Measurements from ENCODE around the gene CAPN9. TPM values are rescaled to one million over a fixed set of nuclear protein-coding genes. Genes with fewer than 3 reads are reported as not detected.

CAPN9 gene
- total and polyA plus RNA-seq, 2 donors (not counting 3 experiments of a cell fraction or from before 2014, with no cell fraction given): not detected

DNA sequence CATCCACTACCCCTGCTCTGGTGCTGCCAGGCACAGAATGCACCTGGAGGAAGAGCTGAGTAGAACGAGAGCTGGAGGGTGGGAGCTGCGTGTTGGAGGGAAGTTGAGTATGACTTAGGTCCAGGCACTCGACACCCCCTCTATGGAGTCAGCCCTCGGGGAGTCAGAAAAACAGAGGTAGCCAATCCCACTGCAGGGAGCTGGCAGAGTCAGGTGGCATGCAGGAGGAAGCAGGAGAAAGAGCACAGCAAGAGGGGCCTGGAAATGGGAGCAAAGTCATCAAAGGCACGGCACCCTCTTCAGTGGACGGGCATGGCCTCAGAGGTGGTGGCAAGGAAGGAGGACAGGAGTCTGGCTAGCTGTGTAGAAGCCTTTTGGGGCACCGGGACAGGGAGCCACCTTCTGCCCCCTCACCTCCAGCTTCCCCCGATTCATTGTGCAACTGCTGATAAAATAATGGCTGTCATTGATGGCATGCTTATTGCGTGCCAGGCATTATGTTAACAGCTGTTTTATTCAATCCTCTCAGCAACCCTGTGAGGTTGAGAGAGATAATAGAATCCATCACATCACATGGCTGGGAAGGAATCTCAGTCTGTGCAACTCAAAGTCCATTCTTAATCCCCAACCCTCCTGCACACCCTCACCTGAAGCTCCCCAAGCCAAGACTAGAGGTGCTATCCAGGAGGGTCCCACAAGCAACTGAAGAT lies 79.1 kb downstream of the CAPN9 start:
- BruUV-seq (replicated peaks): no TSS peak
- Histone ChIP-seq H4K20me1 (replicated peaks; ENCODE audit: control insufficient read depth, extremely low read depth, insufficient read depth, low read length) (no peaks in the 10 kb centered on the region), H3K9ac (replicated peaks; ENCODE audit: extremely low read depth, insufficient read depth, low read length) (no peak overlapping the region), H3K9me1 (replicated peaks; ENCODE audit: control insufficient read depth, extremely low read depth, insufficient read depth, low read length) (no peaks in the 10 kb centered on the region), H3K4me2 (ENCODE audit: insufficient read depth, low read length) (no peak overlapping the region), H3K36me3 (ENCODE audit: control insufficient read depth in 2 of 2, extremely low read depth in 1 of 2, insufficient read depth in 2 of 2, low read length in 2 of 2) (no peaks in the 10 kb centered on the region), H3K9me3 (replicated peaks; ENCODE audit: control insufficient read depth, insufficient read depth, low read length) (no peaks in the 10 kb centered on the region), H3K79me2 (ENCODE audit: control insufficient read depth, insufficient read depth, low read length) (no peaks in the 10 kb centered on the region), H3K4me1 (ENCODE audit: control insufficient read depth, extremely low read depth, insufficient read depth, low read length) (peaks cover 4% of the 10 kb centered on the region), H3K4me3 (replicated peaks in 1 of 3; ENCODE audit: insufficient read depth in 1 of 3, low read depth in 1 of 3, low read length in 3 of 3) (no peak overlapping the region), H3K27me3 (ENCODE audit: control insufficient read depth in 2 of 2, insufficient read depth in 2 of 2, low read length in 2 of 2) (no peaks in the 10 kb centered on the region), H3K27ac (ENCODE audit: insufficient read depth, low read depth, low read length) (no peak overlapping the region), H2AFZ (ENCODE audit: low read depth, low read length) (no peak overlapping the region)
- POLR2A ChIA-PET: no interaction called here
- TF ChIP-seq POLR2A (IDR thresholded peaks at IDR 0.05; ENCODE audit: low read depth, low read length): no peak
- TF ChIP-seq JUN (IDR thresholded peaks at IDR 0.05; ENCODE audit: borderline replicate concordance, insufficient read depth, insufficient read length, low read depth): no peak
- TF ChIP-seq GATA2 (IDR thresholded peaks at IDR 0.05; ENCODE audit: insufficient read depth, insufficient read length, low read depth, low read length): no peak
- no peak for TF ChIP-seq POLR2AphosphoS5 (IDR thresholded peaks at IDR 0.05; ENCODE audit: insufficient read depth, low read depth, low read length)
- DNase-seq (ENCODE audit: low read depth, low spot score): no peak
- intact Hi-C loops (cut with micrococcal nuclease) (no loop called here), dilution Hi-C loops (cut with MboI; ENCODE audit: extremely low pct_ligation_motif_present, low sequenced_read_pairs) (no loop called here)
- FAIRE-seq: no peak
- CTCF ChIA-PET: no interaction called here

DNA sequence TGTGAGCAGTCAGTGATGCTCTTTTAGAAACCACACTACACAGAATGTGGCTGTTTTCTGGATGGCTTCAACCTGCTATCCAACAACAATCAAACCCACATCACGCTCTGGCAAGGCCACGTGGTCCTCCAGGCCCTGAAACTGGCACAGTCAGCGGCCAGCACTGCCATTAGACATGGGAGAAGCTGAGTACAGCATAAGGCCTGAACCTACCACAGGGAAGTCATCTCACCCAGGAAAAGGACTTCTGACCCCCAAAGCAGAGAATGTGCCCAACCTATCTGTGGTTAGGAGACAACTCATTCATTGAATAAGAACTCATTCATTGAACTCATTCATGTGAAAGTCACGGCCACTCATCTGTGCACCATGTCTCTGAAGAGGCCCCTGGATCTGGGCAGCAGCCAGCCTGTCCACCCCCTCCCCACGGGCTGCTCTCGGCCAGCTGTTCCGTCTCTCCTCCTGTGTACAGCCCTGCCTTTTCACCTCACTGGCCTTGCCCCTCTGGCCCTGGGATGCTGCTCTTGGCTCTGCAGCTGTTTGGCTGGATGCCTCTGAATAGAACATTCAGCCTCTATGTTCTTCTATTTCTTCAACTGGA lies 80.0 kb downstream of the CAPN9 start:
- H3K27me3 ChIP-seq (ENCODE audit: control insufficient read depth in 2 of 2, insufficient read depth in 2 of 2, low read length in 2 of 2): no peaks in the 10 kb centered on the region
- no peak overlapping the region for H3K27ac ChIP-seq (ENCODE audit: insufficient read depth, low read depth, low read length)
- H4K20me1 ChIP-seq (replicated peaks; ENCODE audit: control insufficient read depth, extremely low read depth, insufficient read depth, low read length): no peaks in the 10 kb centered on the region
- no peaks in the 10 kb centered on the region for H3K9me1 ChIP-seq (replicated peaks; ENCODE audit: control insufficient read depth, extremely low read depth, insufficient read depth, low read length)
- dilution Hi-C loops (cut with MboI; ENCODE audit: extremely low pct_ligation_motif_present, low sequenced_read_pairs): no loop called here
- H3K4me2 ChIP-seq (ENCODE audit: insufficient read depth, low read length): no peak overlapping the region
- H3K9ac ChIP-seq (replicated peaks; ENCODE audit: extremely low read depth, insufficient read depth, low read length): no peak overlapping the region
- intact Hi-C loops (cut with micrococcal nuclease): no loop called here
- FAIRE-seq (no peak), DNase-seq (ENCODE audit: low read depth, low spot score) (no peak)
- H3K9me3 ChIP-seq (replicated peaks; ENCODE audit: control insufficient read depth, insufficient read depth, low read length): no peaks in the 10 kb centered on the region
- peaks cover 4% of the 10 kb centered on the region for H3K4me1 ChIP-seq (ENCODE audit: control insufficient read depth, extremely low read depth, insufficient read depth, low read length)
- H2AFZ ChIP-seq (ENCODE audit: low read depth, low read length): no peak overlapping the region
- no peak for TF ChIP-seq GATA2 (IDR thresholded peaks at IDR 0.05; ENCODE audit: insufficient read depth, insufficient read length, low read depth, low read length)
- no peak for TF ChIP-seq MYC (IDR thresholded peaks at IDR 0.05; ENCODE audit: low read depth, low read length)
- no peak for TF ChIP-seq EZH2 (IDR thresholded peaks at IDR 0.05; ENCODE audit: borderline replicate concordance, low read depth, low read length, severe bottlenecking)
- TF ChIP-seq FOS (IDR thresholded peaks at IDR 0.05; ENCODE audit: borderline replicate concordance, insufficient read depth, low read length): no peak
- TF ChIP-seq, protein P1, sequence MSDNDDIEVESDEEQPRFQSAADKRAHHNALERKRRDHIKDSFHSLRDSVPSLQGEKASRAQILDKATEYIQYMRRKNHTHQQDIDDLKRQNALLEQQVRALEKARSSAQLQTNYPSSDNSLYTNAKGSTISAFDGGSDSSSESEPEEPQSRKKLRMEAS (IDR thresholded peaks at IDR 0.05; ENCODE audit: insufficient read depth, insufficient read length): no peak
- no peak for TF ChIP-seq POLR2AphosphoS5 (IDR thresholded peaks at IDR 0.05; ENCODE audit: insufficient read depth, low read depth, low read length)
- ChIA-PET POLR2A (no interaction called here), CTCF (no interaction called here)
- BruUV-seq (replicated peaks): no TSS peak
- no peak overlapping the region for H3K4me3 ChIP-seq (replicated peaks in 1 of 3; ENCODE audit: insufficient read depth in 1 of 3, low read depth in 1 of 3, low read length in 3 of 3)
- H3K36me3 ChIP-seq (ENCODE audit: control insufficient read depth in 2 of 2, extremely low read depth in 1 of 2, insufficient read depth in 2 of 2, low read length in 2 of 2): no peaks in the 10 kb centered on the region
- H3K79me2 ChIP-seq (ENCODE audit: control insufficient read depth, insufficient read depth, low read length): no peaks in the 10 kb centered on the region
